NK-92 (cell line): ENCODE results near the gene TRAPPC12.

Source experiments
- DNase-seq: peaks from one replicate; lab custom pipeline; 2025; ENCODE audit not compliant: unreplicated experiment; lab: John Stamatoyannopoulos, UW

The TRAPPC12 gene

DNA sequence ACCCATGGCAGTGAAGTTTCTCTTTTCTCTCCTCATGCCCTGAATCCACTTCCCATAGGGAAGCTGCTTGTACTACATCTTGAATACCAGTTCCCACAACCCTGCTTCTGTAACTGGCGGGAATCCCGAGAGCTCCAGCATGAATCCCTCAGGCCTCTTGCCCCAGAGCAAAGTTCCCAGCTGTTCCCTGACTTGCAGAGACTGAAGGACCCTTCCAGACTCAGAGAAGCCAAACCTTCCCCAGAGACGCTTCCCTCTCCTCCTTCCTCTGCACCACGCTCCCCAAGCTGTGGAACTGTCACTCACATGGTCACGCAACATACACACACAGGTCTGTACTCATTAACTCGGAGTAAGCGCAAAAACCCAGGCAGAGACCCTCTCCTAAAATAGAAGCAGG is 26.4 kb downstream of the TRAPPC12 start:
- DNase-seq, result no peak

DNA sequence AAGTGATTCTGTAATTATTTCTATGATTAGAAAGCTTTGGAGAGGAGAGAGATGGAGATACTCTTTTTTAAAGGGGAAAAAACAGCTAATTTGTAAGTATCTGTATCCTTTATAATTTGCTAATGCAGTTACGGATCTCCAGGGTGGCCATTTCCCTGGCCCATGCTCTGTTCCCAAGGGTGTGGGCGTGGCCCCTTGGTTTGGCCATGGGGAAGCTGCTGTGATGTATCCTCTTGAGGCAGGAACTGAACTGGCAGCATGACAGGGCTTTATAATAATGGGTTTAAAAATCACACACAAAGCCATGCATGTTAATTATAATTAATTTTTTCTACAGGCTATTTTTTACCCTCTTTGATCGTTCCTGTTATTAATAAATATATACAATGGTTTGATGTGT is 27.0 kb downstream of the TRAPPC12 start:
- no peak for DNase-seq

GRCh38 chr2:3408781-3409180 is 29.3 kb downstream of the TRAPPC12 start:
- DNase-seq, result no peak

DNA sequence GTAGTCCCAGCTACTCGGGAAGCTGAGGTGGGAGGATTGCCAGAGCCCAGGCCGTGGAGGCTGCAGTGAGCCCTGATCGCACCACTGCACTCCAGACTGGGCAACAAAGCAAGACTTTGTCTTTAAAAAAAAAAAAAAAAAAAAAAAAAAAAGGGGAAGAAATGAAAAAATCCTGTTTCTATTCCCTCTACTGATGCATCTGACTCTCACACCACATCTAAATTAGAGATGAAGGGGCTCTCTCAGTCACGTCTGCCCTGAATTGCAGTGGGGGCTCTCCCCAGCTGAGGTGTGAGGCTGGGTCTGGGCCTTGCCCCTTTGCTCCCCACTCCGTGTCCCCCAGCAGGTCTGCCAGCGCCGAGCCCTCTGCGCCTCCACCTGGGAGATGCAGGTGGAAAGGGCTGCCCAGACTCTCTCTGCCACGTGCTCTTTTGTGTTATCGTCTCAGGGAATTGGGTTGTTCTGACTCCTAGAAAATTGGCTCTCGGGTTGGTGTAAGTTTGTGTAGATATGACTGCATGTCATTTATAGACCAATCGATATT is 30.2 kb downstream of the TRAPPC12 start:
- DNase-seq, result no peak

DNA sequence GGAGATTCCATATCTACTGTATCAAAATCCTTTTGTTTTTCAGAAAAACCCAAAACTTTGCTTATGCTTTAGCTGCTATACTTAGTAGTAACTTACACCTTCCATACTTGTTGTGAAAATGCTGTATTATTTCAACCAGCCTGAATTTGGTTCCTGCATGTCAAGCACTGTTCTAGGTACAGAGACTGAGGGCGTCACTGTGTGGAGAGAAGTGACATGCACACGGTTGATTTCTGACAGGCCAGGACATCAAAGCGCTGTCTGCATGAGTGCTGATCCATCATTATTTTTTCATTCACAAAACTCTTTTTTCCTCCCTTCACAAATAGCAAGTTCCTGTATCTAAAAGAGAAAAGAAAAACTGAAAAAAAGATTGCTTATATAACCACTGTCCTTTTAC is 31.6 kb downstream of the TRAPPC12 start:
- DNase-seq, result no peak

DNA sequence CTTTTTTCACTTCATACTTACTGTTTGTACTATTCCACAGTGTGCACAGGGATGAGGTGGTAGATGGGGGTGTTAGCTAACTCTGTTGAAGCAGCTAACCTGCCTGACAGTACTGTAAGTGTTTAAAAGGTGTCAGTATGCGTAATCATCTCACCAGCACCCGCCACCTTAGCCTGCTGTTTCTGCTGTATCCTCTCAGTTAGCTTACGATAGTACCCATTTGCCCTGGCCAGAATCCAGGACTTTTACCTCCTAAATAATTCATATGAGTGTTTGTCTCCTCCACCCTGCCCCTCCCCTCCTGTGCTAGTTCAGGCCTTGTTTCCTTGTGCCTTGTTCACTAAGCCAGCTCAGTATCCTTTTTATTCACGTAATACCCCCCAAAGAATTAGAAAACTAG is 34.2 kb downstream of the TRAPPC12 start:
- no peak for DNase-seq

GRCh38 chr2:3414133-3414860 is 34.8 kb downstream of the TRAPPC12 start:
- no peak for DNase-seq

- DNase-seq, result no peak
These were observed 39.4 kb downstream of the TRAPPC12 start for GRCh38 chr2:3418766-3419404.

- no peak for DNase-seq
These were observed 40.7 kb downstream of the TRAPPC12 start for GRCh38 chr2:3420076-3420768.

GRCh38 chr2:3420769-3421397 is 41.4 kb downstream of the TRAPPC12 start:
- no peak for DNase-seq

GRCh38 chr2:3421580-3421979 is 42.1 kb downstream of the TRAPPC12 start:
- no peak for DNase-seq

DNA sequence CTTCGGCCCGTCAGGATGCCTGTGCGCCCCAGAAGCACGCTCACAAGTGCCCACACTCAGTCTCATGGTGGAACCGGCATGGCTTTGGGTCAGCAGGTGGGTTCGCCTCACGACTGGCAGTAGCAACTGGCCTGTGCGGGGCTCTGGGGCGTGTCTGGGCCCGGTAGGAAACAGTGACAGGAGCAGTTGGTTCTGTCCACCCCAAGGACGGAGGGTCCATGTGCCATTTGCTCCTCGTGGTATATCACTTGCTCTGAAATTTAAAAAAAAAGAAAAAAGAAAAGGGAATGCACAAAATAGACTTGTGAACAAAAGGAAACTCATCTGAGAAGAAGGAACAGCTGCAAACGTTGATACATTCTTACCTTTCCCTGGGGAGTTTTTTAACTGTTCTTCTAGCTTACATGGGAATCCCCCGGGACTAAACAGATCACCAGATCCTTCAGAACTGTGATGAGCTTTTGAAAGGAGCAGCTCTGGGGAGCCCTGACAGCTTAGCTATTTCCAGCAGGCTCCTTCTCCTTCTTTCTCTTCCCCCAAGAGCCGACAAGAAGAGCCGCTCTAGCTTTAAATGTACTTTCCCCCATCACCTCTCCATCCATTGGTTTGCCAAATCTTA is 42.8 kb downstream of the TRAPPC12 start:
- DNase-seq, result no peak

GRCh38 chr2:3423492-3424170 is 44.1 kb downstream of the TRAPPC12 start:
- no peak for DNase-seq

GRCh38 chr2:3424171-3424795 is 44.8 kb downstream of the TRAPPC12 start:
- DNase-seq, result no peak

- DNase-seq, result no peak
These were observed 47.1 kb downstream of the TRAPPC12 start for GRCh38 chr2:3426615-3427014.

DNA sequence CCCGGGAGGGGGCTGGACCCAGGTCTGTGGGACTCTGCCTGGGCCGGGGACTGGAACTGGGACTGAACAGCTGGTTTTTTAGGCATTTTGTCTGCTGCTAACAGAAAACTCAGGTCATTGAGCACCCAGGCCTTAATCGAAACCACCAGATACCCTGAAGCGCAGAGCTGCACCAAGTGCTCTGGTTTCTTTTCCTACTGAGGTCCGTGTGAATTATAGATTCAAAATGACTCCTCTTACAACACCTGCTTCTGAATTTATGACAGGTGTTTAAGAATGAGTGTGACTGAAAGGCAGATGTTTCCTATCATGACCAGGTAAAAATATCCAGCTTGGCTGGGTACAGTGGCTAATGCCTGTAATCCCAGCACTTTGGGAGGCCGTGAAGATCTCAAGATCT is 47.8 kb downstream of the TRAPPC12 start:
- no peak for DNase-seq

DNA sequence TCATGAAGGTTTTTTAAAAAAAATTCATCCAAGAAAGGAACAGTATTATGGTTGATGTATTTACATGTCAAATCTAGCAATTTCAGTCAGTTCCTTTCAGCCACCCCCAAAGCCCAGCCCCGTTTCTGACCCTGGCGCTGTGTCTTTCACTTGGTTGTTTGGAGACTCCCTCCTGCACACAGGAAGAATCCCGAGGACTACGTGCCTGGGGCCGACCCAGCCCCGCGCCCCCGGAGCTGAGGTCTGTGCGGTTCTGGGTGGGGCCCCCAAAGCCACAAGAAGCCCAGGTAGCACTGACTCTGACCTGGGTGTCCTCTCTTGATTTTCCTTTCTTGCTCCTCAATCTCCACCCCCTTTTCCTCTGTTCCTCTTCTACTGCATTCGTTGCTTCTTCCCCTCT is 49.1 kb downstream of the TRAPPC12 start:
- no peak for DNase-seq

DNA sequence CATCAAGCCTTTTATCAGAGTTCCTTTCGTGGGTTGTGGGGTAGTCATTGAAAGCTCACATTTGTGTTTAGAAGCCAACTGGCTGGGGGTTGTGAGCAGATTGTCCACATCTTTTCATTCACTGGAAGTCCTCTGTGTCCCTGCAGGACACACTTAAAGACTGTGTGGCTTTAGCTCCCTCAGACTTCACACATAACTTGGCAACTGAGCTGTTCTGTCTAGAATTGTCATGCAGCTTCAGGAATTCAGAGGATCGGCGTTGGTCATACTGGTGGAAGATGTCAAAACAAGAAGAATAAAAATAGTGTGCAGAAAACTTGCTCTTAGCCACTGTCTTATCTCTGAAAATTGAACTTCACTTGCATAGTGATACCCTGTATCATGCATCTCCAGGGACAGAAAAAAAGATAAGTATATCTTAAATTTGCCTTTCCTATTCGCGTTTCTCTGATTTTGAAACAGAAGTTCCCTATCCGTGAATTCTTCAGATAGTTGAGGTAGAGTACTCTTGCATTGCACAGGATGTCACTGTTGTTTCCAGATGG is 49.6 kb downstream of the TRAPPC12 start:
- no peak for DNase-seq

DNA sequence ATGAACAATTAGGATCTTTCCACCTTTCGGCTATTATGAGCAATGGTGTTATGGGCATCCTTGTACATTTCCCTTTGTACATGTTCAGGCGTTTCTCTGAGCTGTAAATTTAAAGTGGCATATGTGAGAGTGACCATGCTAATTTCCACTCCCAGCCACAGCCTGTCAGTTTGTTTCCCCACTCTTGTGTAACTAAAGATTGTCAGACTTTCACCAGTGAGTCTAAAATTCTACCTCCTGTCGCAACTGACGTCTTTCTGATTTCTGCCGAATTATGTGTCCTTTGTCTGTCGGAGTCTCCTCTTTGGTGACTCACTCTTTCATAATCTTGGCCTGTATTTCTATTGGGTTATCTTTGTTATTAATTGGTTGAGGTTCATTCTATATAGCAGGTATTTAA is 50.7 kb downstream of the TRAPPC12 start:
- DNase-seq, result no peak
